Epithelial cell of proximal tubule (primary cell): Measurements from ENCODE around the gene PDLIM4. TPM values are rescaled to one million over a fixed set of nuclear protein-coding genes. Genes with fewer than 3 reads are reported as not detected.

Experiments
- DNase-seq: peaks from one replicate; pipeline ENCODE4 v3.0.0-alpha.2; 2011; ENCODE audit warnings: low read depth
- H3K4me3 ChIP-seq: 2 replicates; pipeline ENCODE4 v1.5.1; 2011; ENCODE audit warnings: low read depth, mild to moderate bottlenecking, low read length
- total RNA-seq: library from RNA; depleted of rRNA; stranded (reverse); fragments of >200 nt; gene quantifications from 2 replicates; pipeline ENCODE4 v1.2.3, GENCODE V29; 2015
- TF ChIP-seq, protein P1 (sequence below): conservative IDR thresholded peaks from 2 replicates; pipeline ENCODE4 v1.5.1; 2012; ENCODE audit warnings: low read depth, mild to moderate bottlenecking, low read length

Gene PDLIM4
- total RNA-seq, 1 donor from 2014 or later: 129 TPM

GRCh38 chr5:132213666-132214065 is 43.8 kb upstream of the PDLIM4 start:
- DNase-seq: no peak
- no peak overlapping the region for H3K4me3 ChIP-seq
- TF ChIP-seq, protein P1, sequence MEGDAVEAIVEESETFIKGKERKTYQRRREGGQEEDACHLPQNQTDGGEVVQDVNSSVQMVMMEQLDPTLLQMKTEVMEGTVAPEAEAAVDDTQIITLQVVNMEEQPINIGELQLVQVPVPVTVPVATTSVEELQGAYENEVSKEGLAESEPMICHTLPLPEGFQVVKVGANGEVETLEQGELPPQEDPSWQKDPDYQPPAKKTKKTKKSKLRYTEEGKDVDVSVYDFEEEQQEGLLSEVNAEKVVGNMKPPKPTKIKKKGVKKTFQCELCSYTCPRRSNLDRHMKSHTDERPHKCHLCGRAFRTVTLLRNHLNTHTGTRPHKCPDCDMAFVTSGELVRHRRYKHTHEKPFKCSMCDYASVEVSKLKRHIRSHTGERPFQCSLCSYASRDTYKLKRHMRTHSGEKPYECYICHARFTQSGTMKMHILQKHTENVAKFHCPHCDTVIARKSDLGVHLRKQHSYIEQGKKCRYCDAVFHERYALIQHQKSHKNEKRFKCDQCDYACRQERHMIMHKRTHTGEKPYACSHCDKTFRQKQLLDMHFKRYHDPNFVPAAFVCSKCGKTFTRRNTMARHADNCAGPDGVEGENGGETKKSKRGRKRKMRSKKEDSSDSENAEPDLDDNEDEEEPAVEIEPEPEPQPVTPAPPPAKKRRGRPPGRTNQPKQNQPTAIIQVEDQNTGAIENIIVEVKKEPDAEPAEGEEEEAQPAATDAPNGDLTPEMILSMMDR: no peak

GRCh38 chr5:132214491-132214890 is 43.0 kb upstream of the PDLIM4 start:
- DNase-seq: no peak
- no peak overlapping the region for H3K4me3 ChIP-seq
- TF ChIP-seq, protein P1: no peak

DNA sequence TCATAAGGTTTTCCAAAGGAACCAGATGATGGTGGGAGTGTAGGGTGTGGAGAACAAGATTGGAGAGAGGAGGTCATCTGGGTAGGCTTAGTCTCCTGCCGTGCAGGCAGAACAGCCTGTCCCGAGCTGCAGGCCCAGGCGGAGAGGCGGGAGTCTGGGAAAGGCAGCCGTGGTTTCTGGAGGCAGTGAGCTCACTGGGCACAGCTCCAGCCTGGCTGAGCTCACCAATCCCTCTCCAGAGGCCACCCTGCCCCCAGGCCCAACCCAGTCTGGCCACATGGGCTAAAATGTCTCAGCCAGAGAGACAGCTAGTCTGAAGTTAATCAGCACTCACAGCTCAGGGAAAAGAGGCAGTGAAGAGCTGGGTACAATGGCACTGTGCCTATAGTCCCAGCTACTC is 42.2 kb upstream of the PDLIM4 start:
- no peak overlapping the region for H3K4me3 ChIP-seq
- peak; percentile 63 for DNase-seq
- TF ChIP-seq, protein P1: no peak

GRCh38 chr5:132218321-132218720 is 39.2 kb upstream of the PDLIM4 start:
- TF ChIP-seq, protein P1: no peak
- no peak for DNase-seq
- H3K4me3 ChIP-seq: no peak overlapping the region

DNA sequence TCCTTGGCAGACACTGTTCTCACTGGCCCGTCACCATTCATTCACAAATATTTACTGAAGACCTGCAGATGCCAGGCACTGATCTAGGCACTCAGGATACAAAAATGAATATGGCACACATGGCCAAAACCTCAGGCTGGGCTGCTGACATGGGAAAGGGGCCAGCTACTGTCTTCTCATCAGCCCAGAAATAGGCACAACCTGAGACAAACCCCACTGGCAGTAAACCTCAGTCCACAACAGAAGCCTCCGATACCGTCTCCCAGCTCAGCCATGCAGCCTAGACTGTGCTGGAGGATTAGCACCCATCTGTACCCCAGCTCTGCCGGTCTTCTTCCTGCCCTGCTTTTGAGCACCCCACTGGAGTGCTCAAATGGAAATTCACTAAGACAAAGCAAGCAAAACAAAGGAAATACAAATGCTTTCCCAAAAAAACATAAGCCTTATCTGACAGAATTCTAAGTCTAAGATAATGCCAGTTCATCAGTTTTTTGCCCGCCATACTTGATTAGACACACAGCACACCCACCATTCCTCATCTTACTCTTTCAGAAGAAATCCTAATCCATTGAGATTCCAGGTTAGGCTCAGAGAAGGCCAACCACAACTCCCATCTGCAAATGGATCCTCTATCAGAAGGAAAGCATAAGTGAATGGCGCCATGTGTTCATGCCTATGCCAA is 38.1 kb upstream of the PDLIM4 start:
- DNase-seq: no peak
- TF ChIP-seq, protein P1: no peak
- no peak overlapping the region for H3K4me3 ChIP-seq

- no peak for DNase-seq
- H3K4me3 ChIP-seq: no peak overlapping the region
- TF ChIP-seq, protein P1: no peak
Observed at GRCh38 chr5:132219981-132220380, 37.5 kb upstream of the PDLIM4 start.

- no peak overlapping the region for H3K4me3 ChIP-seq
- TF ChIP-seq, protein P1: no peak
- no peak for DNase-seq
Observed at GRCh38 chr5:132220491-132220890, 37.0 kb upstream of the PDLIM4 start.
